ENCODE results near the gene LPP. TPM values are rescaled to one million over a fixed set of nuclear protein-coding genes. Genes with fewer than 3 reads are reported as not detected.

Gene LPP
- total and polyA plus RNA-seq, 4 donors, result 7.2 to 50.3 (median 26.4) TPM

DNA sequence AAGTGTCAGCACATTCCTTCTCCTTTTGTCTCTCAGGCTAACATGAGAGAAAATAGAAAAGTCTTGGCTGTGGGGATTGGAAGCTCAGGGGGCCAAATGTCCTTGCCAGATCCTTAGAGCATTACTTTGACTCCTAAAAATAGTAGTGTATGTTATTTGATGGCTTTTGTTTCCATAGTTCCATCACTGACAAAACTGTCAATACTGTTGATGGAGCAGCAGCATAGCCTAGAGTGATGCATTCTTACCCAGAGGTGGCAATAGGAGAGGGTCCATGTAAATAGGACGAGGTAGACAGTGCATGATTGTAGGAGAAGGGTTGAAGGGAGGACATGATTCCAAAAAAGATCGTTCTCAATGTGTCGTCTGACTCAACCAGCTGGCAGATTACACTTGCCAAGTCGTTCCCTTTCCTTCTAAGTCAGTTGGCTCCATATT is 735.1 kb downstream of the LPP start:
- 91% methylated on average over 1 of the region's 4 CpGs for WGBS (ENCODE audit: insufficient coverage)

DNA sequence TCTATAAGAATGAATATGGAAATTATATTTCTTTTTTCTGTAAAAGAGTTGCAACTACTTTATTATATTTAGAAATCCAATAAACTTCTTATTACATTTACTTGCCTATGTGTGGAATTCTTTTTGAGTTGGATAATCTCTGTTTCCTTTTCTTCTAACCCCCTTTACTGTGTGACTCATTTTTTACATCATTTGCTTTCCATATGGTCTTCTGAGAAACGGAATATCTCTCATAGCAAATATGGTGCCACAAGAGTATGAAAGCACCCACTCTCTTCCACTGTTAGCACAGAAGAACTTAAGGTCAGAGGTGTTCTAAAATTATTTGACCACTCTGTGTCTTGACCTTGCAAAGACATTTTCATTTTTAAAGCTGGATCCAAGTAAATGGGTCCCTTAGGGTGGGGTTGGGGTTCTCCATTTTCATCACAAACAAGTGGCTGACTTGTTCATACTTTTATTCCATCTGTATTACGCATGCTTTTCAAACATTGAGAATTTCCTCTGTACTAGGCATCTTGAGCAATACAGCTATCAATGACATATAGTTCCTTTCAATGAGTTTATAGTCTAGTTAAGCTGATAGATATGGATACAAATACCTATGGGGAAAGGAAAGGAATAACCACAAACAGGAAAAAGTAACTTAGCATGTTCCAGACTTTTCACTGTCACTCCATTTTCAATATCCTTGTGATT is 736.8 kb downstream of the LPP start:
- WGBS (ENCODE audit: insufficient coverage), result no CpG with 5 or more reads among the region's 2 CpGs
- Histone ChIP-seq H3K4me1 (ENCODE audit: control insufficient read depth, insufficient read depth, low read length) (no peaks in the 10 kb centered on the region), H3K36me3 (ENCODE audit: control insufficient read depth, insufficient read depth, low read length) (no peaks in the 10 kb centered on the region), H3K27me3 (ENCODE audit: control insufficient read depth, insufficient read depth, low read length) (no peaks in the 10 kb centered on the region), H3K27ac (ENCODE audit: low read depth, low read length) (no peak overlapping the region), H3K4me3 (ENCODE audit: low read depth, low read length) (no peak overlapping the region), H3K9me3 (ENCODE audit: control insufficient read depth, insufficient read depth, low read length) (no peaks in the 10 kb centered on the region)
- DNase-seq (ENCODE audit: low read depth in 4 of 6, low spot score in 6 of 6), result no peak

More for the DNA sequence above, 735.1 kb downstream of the LPP start:
- peak in 1 of 6 donors; percentile 89 for DNase-seq (ENCODE audit: low read depth in 4 of 6, low spot score in 6 of 6)
- Histone ChIP-seq H3K9me3 (ENCODE audit: control insufficient read depth, insufficient read depth, low read length) (no peaks in the 10 kb centered on the region), H3K36me3 (ENCODE audit: control insufficient read depth, insufficient read depth, low read length) (no peaks in the 10 kb centered on the region), H3K27me3 (ENCODE audit: control insufficient read depth, insufficient read depth, low read length) (no peaks in the 10 kb centered on the region), H3K4me1 (ENCODE audit: control insufficient read depth, insufficient read depth, low read length) (no peaks in the 10 kb centered on the region), H3K27ac (ENCODE audit: low read depth, low read length) (no peak overlapping the region), H3K4me3 (ENCODE audit: low read depth, low read length) (no peak overlapping the region)

DNA sequence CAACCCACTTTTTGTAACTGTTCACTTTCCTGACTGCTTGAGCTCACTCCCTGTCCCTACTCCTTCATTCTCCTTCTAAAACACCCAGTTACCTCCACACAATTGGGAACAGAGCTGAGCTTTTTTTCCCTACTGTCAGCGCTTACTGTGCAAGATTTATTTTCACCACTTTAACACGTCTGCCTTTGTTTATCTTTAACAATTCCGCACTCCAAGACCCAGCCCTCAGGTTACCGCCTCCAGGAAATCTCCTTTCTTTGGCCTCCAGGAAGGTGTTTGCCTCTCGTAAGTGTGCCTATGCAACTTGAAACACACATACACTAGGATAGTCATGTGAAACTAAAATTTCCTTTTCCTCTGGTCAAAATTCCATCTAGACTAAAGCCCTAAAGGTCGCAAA is 745.9 kb downstream of the LPP start:
- no peaks in the 10 kb centered on the region for H3K36me3 ChIP-seq (ENCODE audit: control insufficient read depth, insufficient read depth, low read length)
- H3K4me3 ChIP-seq (ENCODE audit: low read depth, low read length), result no peak overlapping the region
- DNase-seq (ENCODE audit: low read depth in 4 of 6, low spot score in 6 of 6), result no peak
- no peaks in the 10 kb centered on the region for H3K27me3 ChIP-seq (ENCODE audit: control insufficient read depth, insufficient read depth, low read length)
- no peak overlapping the region for H3K27ac ChIP-seq (ENCODE audit: low read depth, low read length)
- H3K4me1 ChIP-seq (ENCODE audit: control insufficient read depth, insufficient read depth, low read length), result peaks cover 3% of the 10 kb centered on the region
- H3K9me3 ChIP-seq (ENCODE audit: control insufficient read depth, insufficient read depth, low read length), result no peaks in the 10 kb centered on the region
- WGBS (ENCODE audit: insufficient coverage), result 60% methylated on average over 4 of the region's 6 CpGs

DNA sequence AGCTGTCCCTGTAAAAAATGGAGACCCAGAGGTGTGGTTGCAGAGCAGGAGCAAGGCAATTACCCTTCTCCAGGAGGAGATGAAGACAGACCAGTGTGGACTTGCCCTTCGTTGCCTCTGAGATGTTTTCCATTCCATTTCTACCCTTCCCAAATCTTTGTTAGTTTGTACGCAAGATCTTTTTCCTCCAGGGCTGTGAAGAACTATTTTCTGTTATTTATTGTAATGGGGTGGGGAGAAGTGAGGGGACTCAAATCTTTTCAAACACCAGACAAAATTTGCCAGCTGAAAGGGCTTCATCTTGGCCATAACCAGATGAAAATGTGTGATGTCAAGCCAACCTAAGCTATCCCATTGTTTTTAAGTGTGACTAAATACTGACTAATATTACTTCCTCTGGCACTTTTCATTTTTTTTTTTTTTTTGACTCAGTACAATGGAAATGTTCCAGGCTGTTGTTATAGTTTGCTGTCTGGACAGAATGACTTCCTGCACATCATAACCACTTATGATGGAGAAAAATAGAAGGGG is 746.5 kb downstream of the LPP start:
- no peak overlapping the region for H3K27ac ChIP-seq (ENCODE audit: low read depth, low read length)
- H3K4me3 ChIP-seq (ENCODE audit: low read depth, low read length), result no peak overlapping the region
- 100% methylated on average over 1 of the region's 2 CpGs for WGBS (ENCODE audit: insufficient coverage)
- no peaks in the 10 kb centered on the region for H3K9me3 ChIP-seq (ENCODE audit: control insufficient read depth, insufficient read depth, low read length)
- no peaks in the 10 kb centered on the region for H3K36me3 ChIP-seq (ENCODE audit: control insufficient read depth, insufficient read depth, low read length)
- H3K27me3 ChIP-seq (ENCODE audit: control insufficient read depth, insufficient read depth, low read length), result no peaks in the 10 kb centered on the region
- H3K4me1 ChIP-seq (ENCODE audit: control insufficient read depth, insufficient read depth, low read length), result peaks cover 3% of the 10 kb centered on the region
- peak in 1 of 6 donors; percentile 44 for DNase-seq (ENCODE audit: low read depth in 4 of 6, low spot score in 6 of 6)

DNA sequence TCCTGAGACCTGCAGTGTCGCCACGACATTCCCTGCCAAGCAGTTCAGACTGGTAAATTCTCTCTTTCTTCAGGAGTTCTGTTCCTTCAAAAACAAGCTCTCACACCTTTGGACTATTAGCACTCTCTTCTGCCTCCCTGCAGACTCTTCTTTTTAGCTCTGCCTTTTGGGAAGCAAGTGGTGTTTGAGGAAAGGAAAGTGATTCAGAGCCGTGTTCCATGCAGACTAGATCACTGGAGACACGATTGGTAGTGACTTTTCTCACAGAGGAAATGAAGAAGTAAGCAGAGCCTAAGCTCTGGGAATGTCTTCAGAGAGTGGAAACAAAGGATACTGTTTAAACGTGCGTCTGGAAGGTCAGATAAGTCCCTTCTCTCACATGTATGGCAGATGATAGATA is 747.2 kb downstream of the LPP start:
- WGBS (ENCODE audit: insufficient coverage), result 62% methylated on average over 4 of the region's 6 CpGs
- peak in 1 of 6 donors; percentile 34 for DNase-seq (ENCODE audit: low read depth in 4 of 6, low spot score in 6 of 6)
- peak overlapping the region; percentile 6 for H3K27ac ChIP-seq (ENCODE audit: low read depth, low read length)

DNA sequence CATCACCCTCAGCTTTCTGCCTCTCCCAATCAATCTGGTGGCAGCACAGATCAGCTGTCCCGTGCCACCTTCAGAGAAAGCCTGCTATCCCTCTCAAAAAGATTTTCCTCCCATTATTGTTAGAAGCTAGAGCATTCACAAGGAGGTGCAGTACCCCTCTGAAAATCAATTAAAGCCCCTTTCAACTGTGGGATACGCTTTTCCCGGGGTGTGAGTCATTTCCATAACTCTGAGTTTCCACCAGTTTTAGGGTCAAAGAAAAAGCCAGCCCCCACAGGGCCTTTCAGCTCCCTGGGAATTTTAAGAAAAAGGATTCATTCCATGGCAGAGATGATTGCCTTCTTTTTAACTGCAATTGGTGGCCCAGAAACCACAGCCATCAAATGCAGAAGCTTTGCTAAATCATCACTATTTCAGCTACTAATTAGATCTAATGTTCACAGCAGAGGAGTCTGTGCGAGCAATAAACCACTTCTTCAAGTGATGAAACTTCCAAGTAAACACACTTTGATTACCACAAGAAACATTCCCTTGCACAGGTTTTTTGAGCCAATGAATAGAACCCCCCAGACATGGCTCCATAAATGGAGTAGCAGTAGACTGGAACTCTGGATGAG is 747.8 kb downstream of the LPP start:
- H3K4me3 ChIP-seq (ENCODE audit: low read depth, low read length), result no peak overlapping the region
- no peaks in the 10 kb centered on the region for H3K9me3 ChIP-seq (ENCODE audit: control insufficient read depth, insufficient read depth, low read length)
- no peak overlapping the region for H3K27ac ChIP-seq (ENCODE audit: low read depth, low read length)
- H3K27me3 ChIP-seq (ENCODE audit: control insufficient read depth, insufficient read depth, low read length), result no peaks in the 10 kb centered on the region
- peak in 1 of 6 donors; percentile 31 for DNase-seq (ENCODE audit: low read depth in 4 of 6, low spot score in 6 of 6)
- WGBS (ENCODE audit: insufficient coverage), result 71% methylated on average over 4 of the region's 4 CpGs
- no peaks in the 10 kb centered on the region for H3K36me3 ChIP-seq (ENCODE audit: control insufficient read depth, insufficient read depth, low read length)
- H3K4me1 ChIP-seq (ENCODE audit: control insufficient read depth, insufficient read depth, low read length), result peaks cover 11% of the 10 kb centered on the region

More for the DNA sequence above, 747.2 kb downstream of the LPP start:
- Histone ChIP-seq H3K4me1 (ENCODE audit: control insufficient read depth, insufficient read depth, low read length) (peaks cover 6% of the 10 kb centered on the region), H3K9me3 (ENCODE audit: control insufficient read depth, insufficient read depth, low read length) (no peaks in the 10 kb centered on the region), H3K27me3 (ENCODE audit: control insufficient read depth, insufficient read depth, low read length) (no peaks in the 10 kb centered on the region), H3K4me3 (ENCODE audit: low read depth, low read length) (no peak overlapping the region), H3K36me3 (ENCODE audit: control insufficient read depth, insufficient read depth, low read length) (no peaks in the 10 kb centered on the region)

DNA sequence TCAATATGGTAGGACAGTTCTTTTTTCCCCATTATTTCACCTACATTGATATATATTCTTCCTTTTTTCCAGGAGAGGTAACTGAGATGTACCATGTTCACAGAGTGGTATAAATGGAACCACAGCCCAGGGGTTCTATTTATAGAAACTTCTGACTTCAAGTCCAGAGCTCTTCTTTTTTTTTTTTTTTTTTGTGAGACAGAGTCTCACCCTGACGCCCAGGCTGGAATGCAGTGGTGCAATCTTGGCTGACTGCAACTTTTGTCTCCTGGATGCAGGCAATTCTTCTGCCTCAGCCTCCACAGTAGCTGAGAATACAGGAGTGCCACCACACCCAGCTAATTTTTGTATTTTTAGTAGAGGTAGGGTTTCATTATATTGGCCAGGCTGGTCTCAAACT is 750.7 kb downstream of the LPP start:
- 40% methylated on average over 1 of the region's 1 CpG for WGBS (ENCODE audit: insufficient coverage)
- Histone ChIP-seq H3K27me3 (ENCODE audit: control insufficient read depth, insufficient read depth, low read length) (no peaks in the 10 kb centered on the region), H3K4me1 (ENCODE audit: control insufficient read depth, insufficient read depth, low read length) (peaks cover 12% of the 10 kb centered on the region), H3K4me3 (ENCODE audit: low read depth, low read length) (no peak overlapping the region), H3K27ac (ENCODE audit: low read depth, low read length) (no peak overlapping the region), H3K36me3 (ENCODE audit: control insufficient read depth, insufficient read depth, low read length) (no peaks in the 10 kb centered on the region), H3K9me3 (ENCODE audit: control insufficient read depth, insufficient read depth, low read length) (no peaks in the 10 kb centered on the region)
- DNase-seq (ENCODE audit: low read depth in 4 of 6, low spot score in 6 of 6), result no peak

DNA sequence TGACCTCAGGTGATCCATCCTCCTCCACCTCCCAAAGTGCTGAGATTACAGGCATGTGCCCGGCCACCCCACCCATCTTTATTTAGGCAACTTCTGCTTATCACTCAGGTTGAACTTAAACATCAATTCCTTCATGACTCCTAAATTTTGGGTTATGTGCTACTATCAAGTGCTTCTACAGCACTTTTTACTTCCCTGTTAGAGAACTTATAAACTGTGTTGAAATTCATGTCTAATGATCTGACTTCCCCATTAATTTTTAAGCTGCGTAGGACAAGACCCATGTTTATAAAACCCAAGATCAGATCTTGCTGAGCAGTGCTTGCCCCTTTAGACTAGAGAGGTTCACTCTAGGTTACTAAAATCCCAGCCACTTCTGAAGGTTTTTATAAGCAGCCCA is 751.6 kb downstream of the LPP start:
- no peak for DNase-seq (ENCODE audit: low read depth in 4 of 6, low spot score in 6 of 6)
- no peak overlapping the region for H3K4me3 ChIP-seq (ENCODE audit: low read depth, low read length)
- H3K27me3 ChIP-seq (ENCODE audit: control insufficient read depth, insufficient read depth, low read length), result no peaks in the 10 kb centered on the region
- 100% methylated on average over 1 of the region's 2 CpGs for WGBS (ENCODE audit: insufficient coverage)
- peaks cover 12% of the 10 kb centered on the region for H3K4me1 ChIP-seq (ENCODE audit: control insufficient read depth, insufficient read depth, low read length)
- no peaks in the 10 kb centered on the region for H3K36me3 ChIP-seq (ENCODE audit: control insufficient read depth, insufficient read depth, low read length)
- H3K27ac ChIP-seq (ENCODE audit: low read depth, low read length), result peak overlapping the region; percentile 44
- no peaks in the 10 kb centered on the region for H3K9me3 ChIP-seq (ENCODE audit: control insufficient read depth, insufficient read depth, low read length)

DNA sequence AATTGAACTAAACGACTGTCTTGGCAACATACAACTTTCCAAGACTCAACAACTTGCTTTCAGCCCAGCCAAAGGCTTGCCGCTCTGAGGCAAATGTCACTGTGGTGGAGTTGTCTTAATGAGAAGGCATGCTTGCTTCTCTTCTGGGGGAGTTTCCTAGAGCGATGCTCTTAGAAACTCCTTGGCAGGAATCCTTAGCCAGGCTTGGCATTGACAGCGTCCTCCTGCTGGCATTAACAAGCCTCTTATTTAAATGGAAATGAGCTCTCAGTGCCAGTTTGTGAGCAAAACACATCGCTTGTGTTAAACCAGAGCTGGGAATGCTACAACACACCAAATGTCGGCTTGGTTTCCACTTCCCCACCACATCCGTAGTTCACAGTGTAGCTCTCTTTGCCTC is 752.3 kb downstream of the LPP start:
- Histone ChIP-seq H3K9me3 (ENCODE audit: control insufficient read depth, insufficient read depth, low read length) (no peaks in the 10 kb centered on the region), H3K27me3 (ENCODE audit: control insufficient read depth, insufficient read depth, low read length) (no peaks in the 10 kb centered on the region), H3K36me3 (ENCODE audit: control insufficient read depth, insufficient read depth, low read length) (no peaks in the 10 kb centered on the region), H3K4me3 (ENCODE audit: low read depth, low read length) (no peak overlapping the region), H3K4me1 (ENCODE audit: control insufficient read depth, insufficient read depth, low read length) (peaks cover 12% of the 10 kb centered on the region), H3K27ac (ENCODE audit: low read depth, low read length) (peak overlapping the region; percentile 48)
- WGBS (ENCODE audit: insufficient coverage), result 35% methylated on average over 3 of the region's 7 CpGs
- peak; percentile 73 to 98 (median 84) for DNase-seq (ENCODE audit: low read depth in 4 of 6, low spot score in 6 of 6)
